IMR-90 (cell line): ENCODE data around the gene FRK.

Experiments
- CEBPB ChIP-seq: IDR thresholded peaks from 2 replicates; pipeline ENCODE4 v1.6.1; 2012; ENCODE audit warnings: low read depth, low read length, improper control_type of control experiment
- CHD1 ChIP-seq: IDR thresholded peaks from 2 replicates; pipeline ENCODE4 v1.6.1; 2012; ENCODE audit warnings: low read depth, low read length, improper control_type of control experiment
- CTCF ChIP-seq: conservative IDR thresholded peaks from 2 replicates; pipeline ENCODE4 v1.5.1; 2012; ENCODE audit warnings: mild to moderate bottlenecking, low read depth, low read length, improper control_type of control experiment
- FOS ChIP-seq: fragments of 150-350 bp; IDR thresholded peaks from 2 replicates; pipeline ENCODE4 v1.6.1; 2016; ENCODE audit warnings: low read depth, low read length
- MAFK ChIP-seq: IDR thresholded peaks from 2 replicates; pipeline ENCODE4 v1.6.1; 2012; ENCODE audit warnings: low read depth, low read length, improper control_type of control experiment
- NFE2L2 ChIP-seq: fragments of 150-350 bp; IDR thresholded peaks from 2 replicates; pipeline ENCODE4 v1.6.1; 2016; ENCODE audit warnings: low read depth, mild to moderate bottlenecking, low read length
- POLR2A ChIP-seq: IDR thresholded peaks from 2 replicates; pipeline ENCODE4 v1.6.1; 2012; ENCODE audit warnings: mild to moderate bottlenecking, low read depth, low read length
- RAD21 ChIP-seq: IDR thresholded peaks from 2 replicates; pipeline ENCODE4 v1.6.1; 2012; ENCODE audit warnings: low read length, improper control_type of control experiment
- RCOR1 ChIP-seq: IDR thresholded peaks from 2 replicates; pipeline ENCODE4 v1.6.1; 2012; ENCODE audit warnings: mild to moderate bottlenecking, low read length, improper control_type of control experiment; ENCODE audit not compliant: insufficient replicate concordance
- RFX5 ChIP-seq: IDR thresholded peaks from 2 replicates; pipeline ENCODE4 v1.8.0; 2012; ENCODE audit warnings: low read depth, mild to moderate bottlenecking, low read length, moderate library complexity
- SMC3 ChIP-seq: fragments of 150-350 bp; IDR thresholded peaks from 2 replicates; pipeline ENCODE4 v1.6.1; 2016; ENCODE audit warnings: low read depth, mild to moderate bottlenecking, antibody characterized with exemption, low read length, moderate library complexity
- TF ChIP-seq, protein P1 (sequence below): fragments of 150-350 bp; IDR thresholded peaks from 2 replicates; pipeline ENCODE4 v1.6.1; 2017; ENCODE audit warnings: mild to moderate bottlenecking, antibody characterized with exemption, low read length, low read depth

DNA sequence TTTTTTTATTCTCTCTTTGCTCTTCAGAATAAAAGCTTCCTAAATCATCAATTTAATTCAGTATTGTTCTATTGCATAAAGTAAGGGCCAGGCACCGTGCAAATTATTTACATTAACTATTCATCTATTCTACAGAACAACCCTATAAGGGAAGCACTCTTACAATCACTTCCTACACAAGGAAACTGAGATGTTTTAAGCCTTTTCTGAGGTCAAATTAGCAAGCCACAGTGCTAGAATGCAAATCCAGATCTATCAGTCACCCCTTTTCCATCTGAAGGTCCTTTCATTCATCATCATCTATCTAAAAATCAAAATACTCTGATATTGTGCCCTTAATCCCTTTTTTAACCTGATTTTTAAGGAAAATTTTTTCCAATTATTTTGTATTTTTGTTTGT lies 31.2 kb downstream of the FRK start:
- no peak for TF ChIP-seq CTCF
- no peak for TF ChIP-seq POLR2A
- no peak for TF ChIP-seq RAD21
- TF ChIP-seq RCOR1, result no peak
- no peak for TF ChIP-seq SMC3
- TF ChIP-seq CEBPB, result no peak
- no peak for TF ChIP-seq MAFK
- TF ChIP-seq FOS, result no peak
- TF ChIP-seq CHD1, result no peak
- TF ChIP-seq, protein P1, sequence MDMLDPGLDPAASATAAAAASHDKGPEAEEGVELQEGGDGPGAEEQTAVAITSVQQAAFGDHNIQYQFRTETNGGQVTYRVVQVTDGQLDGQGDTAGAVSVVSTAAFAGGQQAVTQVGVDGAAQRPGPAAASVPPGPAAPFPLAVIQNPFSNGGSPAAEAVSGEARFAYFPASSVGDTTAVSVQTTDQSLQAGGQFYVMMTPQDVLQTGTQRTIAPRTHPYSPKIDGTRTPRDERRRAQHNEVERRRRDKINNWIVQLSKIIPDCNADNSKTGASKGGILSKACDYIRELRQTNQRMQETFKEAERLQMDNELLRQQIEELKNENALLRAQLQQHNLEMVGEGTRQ, result no peak
- TF ChIP-seq RFX5, result no peak
- TF ChIP-seq NFE2L2, result no peak
